IMR-90 (cell line): Measurements from ENCODE around the gene SLF1. TPM values are rescaled to one million over a fixed set of nuclear protein-coding genes. Genes with fewer than 3 reads are reported as not detected.

Experiments used
- ATAC-seq: fragments of 200-7000 bp; cut with Tn5 transposase; 2 replicates; pipeline ENCODE4 v1.9.1; 2020; ENCODE audit warnings: low read depth, mild to moderate bottlenecking, moderate library complexity
- BruUV-seq: library from RNA; stranded (reverse); fragments of 400-500 nt; replicated peaks from 2 replicates; lab custom pipeline; 2021; lab: Mats Ljungman, UMichigan
- CTCF ChIA-PET: fragments of 300-600 bp; formaldehyde crosslinking; extraction: SDS; loops from one replicate; lab custom pipeline; 2021; ENCODE audit warnings: antibody characterized with exemption; lab: Yijun Ruan, JAX
- POLR2A ChIA-PET: fragments of 300-600 bp; sonication (Branson Sonifier 250); formaldehyde crosslinking; loops from one replicate; lab custom pipeline; 2022; ENCODE audit warnings: antibody characterized with exemption; ENCODE audit not compliant: unreplicated experiment; lab: Charles Lee
- DNase-seq: peaks from one replicate; pipeline ENCODE4 v3.0.0; 2013
- H2AFZ ChIP-seq: replicated peaks from 2 replicates; pipeline ENCODE3; 2013; ENCODE audit warnings: low read length, mild to moderate bottlenecking; ENCODE audit not compliant: poor library complexity
- H2AK5ac ChIP-seq: 2 replicates; pipeline ENCODE4 v1.6.1; 2013; ENCODE audit warnings: low read depth, low read length, inconsistent platforms
- H2AK9ac ChIP-seq: replicated peaks from 2 replicates; pipeline ENCODE3; 2013; ENCODE audit warnings: mild to moderate bottlenecking, low read depth, low read length, moderate library complexity; ENCODE audit not compliant: poor library complexity
- H2BK120ac ChIP-seq: 2 replicates; pipeline ENCODE4 v1.6.1; 2013; ENCODE audit warnings: low read depth, low read length, inconsistent platforms
- H2BK15ac ChIP-seq: 3 replicates; pipeline ENCODE4 v1.6.1; 2013; ENCODE audit warnings: low read depth, low read length, inconsistent platforms
- H2BK20ac ChIP-seq: 2 replicates; pipeline ENCODE4 v1.6.1; 2013; ENCODE audit warnings: low read depth, mild to moderate bottlenecking, inconsistent platforms, low read length, moderate library complexity
- H2BK5ac ChIP-seq: 2 replicates; pipeline ENCODE4 v1.6.1; 2013; ENCODE audit warnings: mild to moderate bottlenecking, low read depth, low read length, inconsistent platforms; ENCODE audit not compliant: poor library complexity, severe bottlenecking
- H3K14ac ChIP-seq: replicated peaks from 2 replicates; pipeline ENCODE4 v1.6.1; 2013; ENCODE audit warnings: low read depth, low read length, inconsistent platforms
- H3K18ac ChIP-seq: 2 replicates; pipeline ENCODE4 v1.6.1; 2013; ENCODE audit warnings: low read depth, low read length, control low read depth
- H3K23ac ChIP-seq: 2 replicates; pipeline ENCODE4 v1.6.1; 2013; ENCODE audit warnings: low read depth, low read length, inconsistent platforms
- H3K27ac ChIP-seq: 2 replicates; pipeline ENCODE4 v1.5.1; 2013; ENCODE audit warnings: mild to moderate bottlenecking, control low read depth, low read length; ENCODE audit not compliant: insufficient read depth
- H3K27me3 ChIP-seq: 2 replicates; pipeline ENCODE4 v1.6.1; 2013; ENCODE audit warnings: low read length; ENCODE audit not compliant: control insufficient read depth, insufficient read depth
- H3K36me3 ChIP-seq: 2 replicates; pipeline ENCODE4 v1.6.1; 2013; ENCODE audit warnings: low read length, mixed read lengths; ENCODE audit not compliant: control insufficient read depth, insufficient read depth
- H3K4ac ChIP-seq: 2 replicates; pipeline ENCODE4 v1.6.1; 2013; ENCODE audit warnings: low read depth, low read length, inconsistent platforms
- H3K4me1 ChIP-seq: 2 replicates; pipeline ENCODE4 v1.6.1; 2013; ENCODE audit warnings: low read length, mixed read lengths; ENCODE audit not compliant: control insufficient read depth, insufficient read depth
- H3K4me2 ChIP-seq: 2 replicates; pipeline ENCODE4 v1.6.1; 2013; ENCODE audit warnings: low read depth, mild to moderate bottlenecking, control low read depth, low read length, moderate library complexity
- H3K4me3 ChIP-seq: 2 replicates; pipeline ENCODE4 v1.5.1; 2013; ENCODE audit warnings: low read depth, mild to moderate bottlenecking, control low read depth, low read length, moderate library complexity; ENCODE audit not compliant: insufficient read depth
- H3K56ac ChIP-seq: 2 replicates; pipeline ENCODE4 v1.6.1; 2013; ENCODE audit warnings: low read length, inconsistent platforms; ENCODE audit not compliant: insufficient read depth; ENCODE audit errors: extremely low read depth
- H3K79me1 ChIP-seq, 2 experiments: 2 replicates each; pipeline ENCODE4 v1.6.1; 2013; ENCODE audit warnings: low read length in 2 of 2, inconsistent platforms in 1 of 2, low read depth in 1 of 2
- H3K9ac ChIP-seq: 2 replicates; pipeline ENCODE4 v1.6.1; 2013; ENCODE audit warnings: low read depth, low read length, control low read depth
- H3K9me1 ChIP-seq: 2 replicates; pipeline ENCODE4 v1.6.1; 2013; ENCODE audit warnings: low read length, inconsistent platforms; ENCODE audit not compliant: insufficient read depth
- H3K9me3 ChIP-seq: 2 replicates; pipeline ENCODE4 v1.6.1; 2013; ENCODE audit warnings: low read length; ENCODE audit not compliant: control insufficient read depth, insufficient read depth
- H4K20me1 ChIP-seq: 2 replicates; pipeline ENCODE4 v1.6.1; 2013; ENCODE audit warnings: low read length, inconsistent platforms; ENCODE audit not compliant: insufficient read depth
- H4K5ac ChIP-seq: 2 replicates; pipeline ENCODE4 v1.6.1; 2013; ENCODE audit warnings: mild to moderate bottlenecking, low read depth, low read length, control low read depth
- H4K8ac ChIP-seq, 2 experiments: 2 replicates each; pipeline ENCODE4 v1.6.1; 2013; ENCODE audit warnings: low read depth in 2 of 2, low read length in 2 of 2, control low read depth in 1 of 2, inconsistent platforms in 1 of 2
- H4K91ac ChIP-seq: 2 replicates; pipeline ENCODE4 v1.6.1; 2013; ENCODE audit warnings: low read depth, low read length, inconsistent platforms; ENCODE audit not compliant: insufficient read depth
- BHLHE40 ChIP-seq: fragments of 150-350 bp; IDR thresholded peaks from 2 replicates; pipeline ENCODE4 v1.6.1; 2016; ENCODE audit warnings: mild to moderate bottlenecking, low read depth, low read length
- WGBS, 2 experiments: methylation state at CpG; one replicate each; pipeline versions ENCODE4 v1.1.5 to v1.1.7; 2013; ENCODE audit warnings: missing lambda C conversion rate in 2 of 2; ENCODE audit not compliant: insufficient read length in 1 of 2; ENCODE audit errors: extremely low coverage in 2 of 2; 5-methylcytosine and 5-hydroxymethylcytosine counted together
- dilution Hi-C: fragments of 300-500 bp; cut with HindIII; formaldehyde crosslinking; loops from one replicate; pipeline ENCODE4 v1.14.3; 2018; ENCODE audit warnings: low sequenced_read_pairs; ENCODE audit not compliant: unreplicated experiment
- in situ Hi-C: fragments of 300-500 bp; cut with MboI; formaldehyde crosslinking; loops from 3 replicates; pipeline ENCODE4 v1.14.3; 2019; ENCODE audit warnings: low sequenced_read_pairs, inconsistent platforms, mixed read lengths
- intact Hi-C: fragments of 100-400 bp; cut with micrococcal nuclease; formaldehyde crosslinking; loops from 2 replicates; pipeline ENCODE4 v1.10.0; 2022
- polyA plus RNA-seq, 3 experiments: library from polyadenylated mRNA; depleted of rRNA; stranded (reverse); fragments of >200 nt; gene quantifications; 2 replicates each; pipeline ENCODE4 v1.2.3, GENCODE V29; 2012; ENCODE audit warnings: low replicate concordance in 1 of 3
- total RNA-seq: library from RNA; depleted of rRNA; stranded (reverse); fragments of >200 nt; gene quantifications from 2 replicates; pipeline ENCODE4 v1.2.3, GENCODE V29; 2012
- TF ChIP-seq, protein P1 (sequence below): conservative IDR thresholded peaks from 2 replicates; pipeline ENCODE4 v1.5.1; 2012; ENCODE audit warnings: mild to moderate bottlenecking, low read depth, low read length, improper control_type of control experiment

Gene SLF1
- total and polyA plus RNA-seq, 2 of the 4 experiments (the other 2 are of a cell fraction) = 1.9 to 3.4 TPM

DNA sequence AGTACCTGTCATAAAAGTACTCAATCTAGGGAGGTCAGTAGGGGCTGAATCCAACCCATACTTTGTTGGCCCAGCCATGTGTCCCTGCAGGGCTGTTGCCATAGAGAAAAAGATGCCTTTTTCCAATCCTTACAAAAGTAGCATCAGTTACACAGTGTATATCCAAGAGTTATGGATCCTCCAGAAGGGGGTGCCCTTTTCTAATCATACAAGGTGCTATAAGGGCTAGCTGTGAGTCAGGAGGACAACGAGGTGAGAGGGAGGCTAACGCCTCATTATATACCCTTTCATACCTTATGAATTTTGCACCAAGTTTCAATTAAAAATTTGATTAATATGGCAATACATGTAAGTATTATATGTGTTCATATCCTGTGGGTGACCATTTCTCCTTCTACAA is 4.9 kb upstream of the SLF1 start:
- Histone ChIP-seq H3K4me1 (no peaks in the 10 kb centered on the region), H3K79me1 (0 out of 4 replicates have a peak, but pooled peaks cover 0 to 8% of the 10 kb centered on the region in 2 experiments), H2BK120ac (no peak overlapping the region), H2BK15ac (no peak overlapping the region), H3K4me3 (no peak overlapping the region), H2AK9ac (no peak overlapping the region), H3K27me3 (no peaks in the 10 kb centered on the region), H3K18ac (no peak overlapping the region), H4K5ac (no peak overlapping the region), H3K9me1 (no peaks in the 10 kb centered on the region), H3K4me2 (no peak overlapping the region), H3K4ac (no peak overlapping the region), H3K14ac (no peak overlapping the region), H2AK5ac (no peak overlapping the region), H3K9ac (no peak overlapping the region), H3K9me3 (no peaks in the 10 kb centered on the region), H4K20me1 (no peaks in the 10 kb centered on the region), H4K91ac (no peak overlapping the region), H3K36me3 (no peaks in the 10 kb centered on the region), H4K8ac (no peak overlapping the region), H2AFZ (no peak overlapping the region), H2BK20ac (no peak overlapping the region), H3K27ac (no peak overlapping the region), H3K56ac (no peak overlapping the region), H2BK5ac (no peak overlapping the region), H3K23ac (no peak overlapping the region)
- intact Hi-C loops (loop anchor here (2.0 to 10.0 kb wide), 3 partner anchors 237 to 1009 kb away; no protein-coding TSS in a partner anchor), in situ Hi-C loops (no loop called here), dilution Hi-C loops (no loop called here)
- BruUV-seq = no TSS peak
- DNase-seq (peak; percentile 13), ATAC-seq (no peak)
- no CpG with 5 or more reads among the region's 2 CpGs for WGBS, 2 experiments
- ChIA-PET POLR2A (no interaction called here), CTCF (no interaction called here)
- no peak for TF ChIP-seq BHLHE40
- TF ChIP-seq, protein P1, sequence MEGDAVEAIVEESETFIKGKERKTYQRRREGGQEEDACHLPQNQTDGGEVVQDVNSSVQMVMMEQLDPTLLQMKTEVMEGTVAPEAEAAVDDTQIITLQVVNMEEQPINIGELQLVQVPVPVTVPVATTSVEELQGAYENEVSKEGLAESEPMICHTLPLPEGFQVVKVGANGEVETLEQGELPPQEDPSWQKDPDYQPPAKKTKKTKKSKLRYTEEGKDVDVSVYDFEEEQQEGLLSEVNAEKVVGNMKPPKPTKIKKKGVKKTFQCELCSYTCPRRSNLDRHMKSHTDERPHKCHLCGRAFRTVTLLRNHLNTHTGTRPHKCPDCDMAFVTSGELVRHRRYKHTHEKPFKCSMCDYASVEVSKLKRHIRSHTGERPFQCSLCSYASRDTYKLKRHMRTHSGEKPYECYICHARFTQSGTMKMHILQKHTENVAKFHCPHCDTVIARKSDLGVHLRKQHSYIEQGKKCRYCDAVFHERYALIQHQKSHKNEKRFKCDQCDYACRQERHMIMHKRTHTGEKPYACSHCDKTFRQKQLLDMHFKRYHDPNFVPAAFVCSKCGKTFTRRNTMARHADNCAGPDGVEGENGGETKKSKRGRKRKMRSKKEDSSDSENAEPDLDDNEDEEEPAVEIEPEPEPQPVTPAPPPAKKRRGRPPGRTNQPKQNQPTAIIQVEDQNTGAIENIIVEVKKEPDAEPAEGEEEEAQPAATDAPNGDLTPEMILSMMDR = peak; percentile 30; the same call in 1 of the 2 replicates
